ENCODE data around the gene CCDC90B.

GRCh38 chr11:83285771-83286528 is at the start of gene CCDC90B:
- TF ChIP-seq CTCF (IDR thresholded peaks at IDR 0.05) = peak in 3 of 12 donors; percentile 14 to 46 (median 29)
- peak in 1 of 2 donors; percentile 84 for TF ChIP-seq POLR2A (IDR thresholded peaks at IDR 0.05)
